WTC11 (cell line): ENCODE measurements around the gene GPC1. TPM values are rescaled to one million over a fixed set of nuclear protein-coding genes. Genes with fewer than 3 reads are reported as not detected.

ENCODE experiments used
- ATAC-seq: fragments of 200-7000 bp; cut with Tn5 transposase; 2 replicates; pipeline ENCODE4 v1.10.0; 2021; ENCODE audit warnings: mild to moderate bottlenecking, moderate library complexity
- CTCF ChIA-PET: fragments of 300-600 bp; sonication (Branson Sonifier 250); formaldehyde crosslinking; loops from one replicate; lab custom pipeline; 2021; ENCODE audit warnings: antibody characterized with exemption; lab: Charles Lee
- POLR2A ChIA-PET: fragments of 350-600 bp; sonication (Branson Sonifier 250); formaldehyde crosslinking; loops from one replicate; lab custom pipeline; 2021; ENCODE audit warnings: antibody characterized with exemption; lab: Charles Lee
- DNase-seq: peaks from one replicate; pipeline ENCODE4 v3.0.0; 2021; ENCODE audit warnings: low spot score
- H3K27ac Mint-ChIP-seq: 2 replicates; pipeline ENCODE4 v1.8.0; 2021; ENCODE audit warnings: mixed read lengths
- H3K27me3 Mint-ChIP-seq: 2 replicates; pipeline ENCODE4 v1.8.0; 2021; ENCODE audit warnings: low read depth, mild to moderate bottlenecking, moderate library complexity, mixed read lengths
- H3K36me3 Mint-ChIP-seq: 2 replicates; pipeline ENCODE4 v1.8.0; 2021; ENCODE audit warnings: mixed read lengths
- H3K4me1 Mint-ChIP-seq: 2 replicates; pipeline ENCODE4 v1.8.0; 2022; ENCODE audit warnings: mixed read lengths
- H3K4me3 Mint-ChIP-seq: 2 replicates; pipeline ENCODE4 v1.8.0; 2021; ENCODE audit warnings: mild to moderate bottlenecking, moderate library complexity, mixed read lengths
- H3K9me3 Mint-ChIP-seq: 2 replicates; pipeline ENCODE4 v1.8.0; 2021; ENCODE audit warnings: mixed read lengths
- ATF1 ChIP-seq: sonication (generic); formaldehyde crosslinking; IDR thresholded peaks from 2 replicates; pipeline ENCODE4 v1.8.1; 2023; ENCODE audit warnings: mild to moderate bottlenecking, moderate library complexity, missing genetic modification reagents
- CREB1 ChIP-seq: sonication (generic); formaldehyde crosslinking; IDR thresholded peaks from 2 replicates; pipeline ENCODE4 v1.8.0; 2023; ENCODE audit warnings: mild to moderate bottlenecking, missing genetic modification reagents
- EMX1 ChIP-seq: fragments of 250-450 bp; sonication (Bioruptor Pico); IDR thresholded peaks from 2 replicates; pipeline ENCODE4 v1.8.0; 2021; ENCODE audit warnings: mild to moderate bottlenecking
- ETV6 ChIP-seq: sonication (generic); formaldehyde crosslinking; IDR thresholded peaks from 2 replicates; pipeline ENCODE4 v1.8.1; 2022; ENCODE audit warnings: mild to moderate bottlenecking, missing genetic modification reagents
- FOXK1 ChIP-seq: sonication (generic); formaldehyde crosslinking; IDR thresholded peaks from 2 replicates; pipeline ENCODE4 v1.8.0; 2022; ENCODE audit warnings: mild to moderate bottlenecking, moderate library complexity, missing genetic modification reagents
- JUN ChIP-seq: sonication (generic); formaldehyde crosslinking; IDR thresholded peaks from 2 replicates; pipeline ENCODE4 v1.8.0; 2023; ENCODE audit warnings: mild to moderate bottlenecking, missing genetic modification reagents
- MAX ChIP-seq: sonication (generic); formaldehyde crosslinking; IDR thresholded peaks from 2 replicates; pipeline ENCODE4 v1.8.0; 2022; ENCODE audit warnings: mild to moderate bottlenecking, missing genetic modification reagents
- OVOL2 ChIP-seq: fragments of 250-450 bp; sonication (Bioruptor Pico); IDR thresholded peaks from 2 replicates; pipeline ENCODE4 v1.9.0; 2021; ENCODE audit warnings: mild to moderate bottlenecking, borderline replicate concordance
- PRRX2 ChIP-seq: fragments of 250-450 bp; sonication (Bioruptor Pico); IDR thresholded peaks from 2 replicates; pipeline ENCODE4 v1.8.0; 2021; ENCODE audit warnings: mild to moderate bottlenecking
- SOX15 ChIP-seq: fragments of 250-450 bp; sonication (Bioruptor Pico); IDR thresholded peaks from 2 replicates; pipeline ENCODE4 v1.9.0; 2021; ENCODE audit warnings: mild to moderate bottlenecking
- SP1 ChIP-seq: sonication (generic); formaldehyde crosslinking; conservative IDR thresholded peaks from 2 replicates; pipeline ENCODE4 v1.8.1; 2022; ENCODE audit warnings: missing genetic modification reagents
- STAT6 ChIP-seq: sonication (generic); formaldehyde crosslinking; conservative IDR thresholded peaks from 2 replicates; pipeline ENCODE4 v1.8.1; 2023; ENCODE audit warnings: mild to moderate bottlenecking, low read depth, missing genetic modification reagents, moderate library complexity
- TCF7 ChIP-seq: sonication (generic); formaldehyde crosslinking; IDR thresholded peaks from 2 replicates; pipeline ENCODE4 v1.8.0; 2022; ENCODE audit warnings: mild to moderate bottlenecking, low read depth, missing genetic modification reagents, moderate library complexity
- TEAD4 ChIP-seq: sonication (generic); formaldehyde crosslinking; IDR thresholded peaks from 2 replicates; pipeline ENCODE4 v1.8.0; 2022; ENCODE audit warnings: mild to moderate bottlenecking, missing genetic modification reagents
- USF2 ChIP-seq: sonication (generic); formaldehyde crosslinking; IDR thresholded peaks from 2 replicates; pipeline ENCODE4 v1.8.1; 2023; ENCODE audit warnings: mild to moderate bottlenecking, missing genetic modification reagents, moderate library complexity
- ZNF138 ChIP-seq: sonication (generic); formaldehyde crosslinking; conservative IDR thresholded peaks from 2 replicates; pipeline ENCODE4 v1.8.1; 2022; ENCODE audit warnings: mild to moderate bottlenecking, moderate library complexity, missing genetic modification reagents
- ZNF232 ChIP-seq: sonication (generic); formaldehyde crosslinking; IDR thresholded peaks from 2 replicates; pipeline ENCODE4 v1.8.0; 2022; ENCODE audit warnings: mild to moderate bottlenecking, missing genetic modification reagents
- ZNF425 ChIP-seq: fragments of 250-450 bp; sonication (Bioruptor Pico); conservative IDR thresholded peaks from 2 replicates; pipeline ENCODE4 v1.9.0; 2021; ENCODE audit warnings: mild to moderate bottlenecking
- ZNF512 ChIP-seq: sonication (generic); formaldehyde crosslinking; IDR thresholded peaks from 2 replicates; pipeline ENCODE4 v1.8.1; 2022; ENCODE audit warnings: missing genetic modification reagents, borderline replicate concordance
- ZNF532 ChIP-seq: fragments of 250-450 bp; sonication (Bioruptor Pico); IDR thresholded peaks from 2 replicates; pipeline ENCODE4 v1.9.0; 2021; ENCODE audit warnings: mild to moderate bottlenecking, borderline replicate concordance
- ZNF671 ChIP-seq: fragments of 250-450 bp; sonication (Bioruptor Pico); IDR thresholded peaks from 2 replicates; pipeline ENCODE4 v1.8.0; 2021; ENCODE audit warnings: mild to moderate bottlenecking
- total RNA-seq: library from RNA; stranded (reverse); gene quantifications from 3 replicates; pipeline ENCODE4 v1.2.3, GENCODE V29; 2021

Gene GPC1
- total RNA-seq, 1 experiment from 2014 or later, result 41.5 TPM

- no peaks in the 10 kb centered on the region for H3K36me3 Mint-ChIP-seq
- POLR2A ChIA-PET, result no interaction called here
- TF ChIP-seq TEAD4 (CRISPR knock-in tag) (no peak), USF2 (CRISPR knock-in tag) (no peak), OVOL2 (no peak), ZNF532 (no peak), CREB1 (CRISPR knock-in tag) (no peak)
- peaks cover 15% of the 10 kb centered on the region for H3K9me3 Mint-ChIP-seq
- H3K4me1 Mint-ChIP-seq, result peaks cover 8% of the 10 kb centered on the region
- H3K27me3 Mint-ChIP-seq, result peaks cover 26% of the 10 kb centered on the region
- DNase-seq (no peak), ATAC-seq (no peak)
- no peak overlapping the region for H3K4me3 Mint-ChIP-seq
- H3K27ac Mint-ChIP-seq, result no peak overlapping the region
- CTCF ChIA-PET, result interaction anchor here (1.1 to 3.1 kb wide), 2 partner anchors 25 to 198 kb away, joined by 3 to 9 read pairs; no protein-coding TSS in a partner anchor
Measured at GRCh38 chr2:240430595-240430994, 4.9 kb upstream of the GPC1 start.

- ChIA-PET CTCF (interaction anchor here (0.7 to 3.1 kb wide), 3 partner anchors 24 to 215 kb away, joined by 3 to 9 read pairs (median 3); no protein-coding TSS in a partner anchor), POLR2A (no interaction called here)
- H3K27me3 Mint-ChIP-seq, result peaks cover 23% of the 10 kb centered on the region
- peaks cover 10% of the 10 kb centered on the region for H3K9me3 Mint-ChIP-seq
- no peak for DNase-seq
- ATAC-seq, result no peak
- H3K36me3 Mint-ChIP-seq, result no peaks in the 10 kb centered on the region
- H3K4me1 Mint-ChIP-seq, result peaks cover 8% of the 10 kb centered on the region
- H3K4me3 Mint-ChIP-seq, result no peak overlapping the region
- H3K27ac Mint-ChIP-seq, result no peak overlapping the region
- TF ChIP-seq SP1 (CRISPR knock-in tag) (no peak), JUN (CRISPR knock-in tag) (no peak), CREB1 (CRISPR knock-in tag) (no peak), TCF7 (CRISPR knock-in tag) (no peak), ZNF138 (CRISPR knock-in tag) (no peak), ATF1 (CRISPR knock-in tag) (no peak), MAX (CRISPR knock-in tag) (no peak), STAT6 (CRISPR knock-in tag) (no peak), FOXK1 (CRISPR knock-in tag) (no peak), ZNF232 (CRISPR knock-in tag) (no peak), ZNF425 (CRISPR knock-in tag) (no peak), SOX15 (CRISPR knock-in tag) (no peak), ETV6 (CRISPR knock-in tag) (no peak), ZNF512 (no peak), ZNF671 (CRISPR knock-in tag) (no peak), EMX1 (CRISPR knock-in tag) (no peak), PRRX2 (CRISPR knock-in tag) (no peak), OVOL2 (no peak)
Measured at GRCh38 chr2:240431271-240431660, 4.2 kb upstream of the GPC1 start.
